ENCODE results near the gene VSIG2.

The VSIG2 gene

GRCh38 chr11:124699547-124699946, 52.5 kb downstream of the VSIG2 start:
- Mint-ChIP-seq H3K36me3 (peaks cover 7 to 9% of the 10 kb centered on the region in 2 donors), H3K27ac (no peak overlapping the region), H3K4me3 (no peak overlapping the region), H3K9me3 (peaks cover 7 to 10% of the 10 kb centered on the region in 2 donors), H3K4me1 (no peaks in the 10 kb centered on the region), H3K27me3 (peaks cover 0 to 7% of the 10 kb centered on the region in 2 donors)
- no peak for ATAC-seq (replicated peaks)
- DNase-seq = no peak

All from stimulated activated naive B cell treated with anti-CD40 and anti-IgM and Interleukin-4, amounts not matched to agents 10 μg/mL and 1 μg/mL and 100 μg/mL, for 72 hours (primary cell).